Measurements from ENCODE around the gene DOP1B.
"Not testable (repeated sequence)": the region's sequence is repeated elsewhere in the genome, so short reads cannot be mapped to it uniquely, and the experiment has no call there.

Gene DOP1B

GRCh38 chr21:36126208-36126565 lies 30.4 kb upstream of the DOP1B start:
- no peaks in the 10 kb centered on the region for H3K27me3 ChIP-seq (replicated peaks; ENCODE audit: control insufficient read depth, insufficient read depth, low read length)
- H3K4me3 ChIP-seq (replicated peaks; ENCODE audit: low read depth, low read length): no peak overlapping the region
- DNase-seq (ENCODE audit: extremely low read depth, insufficient read length): no peak
- H3K36me3 ChIP-seq (ENCODE audit: control insufficient read depth, insufficient read depth, low read length): no peaks in the 10 kb centered on the region
- no peak for TF ChIP-seq CTCF (IDR thresholded peaks at IDR 0.05; ENCODE audit: insufficient read depth, low read length, poor library complexity, severe bottlenecking)

DNA sequence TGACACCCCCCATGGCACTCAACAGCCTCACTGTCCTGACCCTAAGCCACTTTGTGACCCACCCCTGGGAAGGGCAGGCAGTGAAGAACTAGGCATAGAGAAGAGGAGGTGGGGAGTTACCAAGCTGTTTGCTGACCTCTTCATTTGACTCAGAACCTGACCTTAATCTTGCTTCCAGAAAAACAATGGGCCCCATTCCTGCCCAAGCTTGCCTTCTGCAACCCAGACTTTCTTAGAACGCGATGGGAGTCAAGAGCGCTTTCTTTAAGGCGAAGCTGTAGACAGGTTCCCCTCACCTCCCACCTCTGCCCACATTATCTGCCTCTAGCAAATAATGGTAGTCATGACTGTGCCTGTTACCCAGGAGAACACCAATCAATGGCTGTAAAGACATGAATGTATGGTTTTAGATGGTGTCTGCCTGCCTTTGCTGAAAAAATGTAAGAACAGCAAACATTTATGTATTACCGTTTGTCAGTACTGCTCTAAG lies 30.0 kb upstream of the DOP1B start:
- no peaks in the 10 kb centered on the region for H3K27me3 ChIP-seq (replicated peaks; ENCODE audit: control insufficient read depth, insufficient read depth, low read length)
- TF ChIP-seq CTCF (IDR thresholded peaks at IDR 0.05; ENCODE audit: insufficient read depth, low read length, poor library complexity, severe bottlenecking): no peak
- no peaks in the 10 kb centered on the region for H3K36me3 ChIP-seq (ENCODE audit: control insufficient read depth, insufficient read depth, low read length)
- DNase-seq (ENCODE audit: extremely low read depth, insufficient read length): no peak
- H3K4me3 ChIP-seq (replicated peaks; ENCODE audit: low read depth, low read length): no peak overlapping the region

GRCh38 chr21:36127250-36127904 lies 29.2 kb upstream of the DOP1B start:
- no peak for TF ChIP-seq CTCF (IDR thresholded peaks at IDR 0.05; ENCODE audit: insufficient read depth, low read length, poor library complexity, severe bottlenecking)
- Histone ChIP-seq H3K27me3 (replicated peaks; ENCODE audit: control insufficient read depth, insufficient read depth, low read length) (no peaks in the 10 kb centered on the region), H3K36me3 (ENCODE audit: control insufficient read depth, insufficient read depth, low read length) (no peaks in the 10 kb centered on the region), H3K4me3 (replicated peaks; ENCODE audit: low read depth, low read length) (no peak overlapping the region)
- no peak for DNase-seq (ENCODE audit: extremely low read depth, insufficient read length)

- H3K4me3 ChIP-seq (replicated peaks; ENCODE audit: low read depth, low read length): no peak overlapping the region
- no peaks in the 10 kb centered on the region for H3K27me3 ChIP-seq (replicated peaks; ENCODE audit: control insufficient read depth, insufficient read depth, low read length)
- no peak for TF ChIP-seq CTCF (IDR thresholded peaks at IDR 0.05; ENCODE audit: insufficient read depth, low read length, poor library complexity, severe bottlenecking)
- DNase-seq (ENCODE audit: extremely low read depth, insufficient read length): no peak
- H3K36me3 ChIP-seq (ENCODE audit: control insufficient read depth, insufficient read depth, low read length): no peaks in the 10 kb centered on the region
Measured at GRCh38 chr21:36127977-36128376, 28.6 kb upstream of the DOP1B start.

DNA sequence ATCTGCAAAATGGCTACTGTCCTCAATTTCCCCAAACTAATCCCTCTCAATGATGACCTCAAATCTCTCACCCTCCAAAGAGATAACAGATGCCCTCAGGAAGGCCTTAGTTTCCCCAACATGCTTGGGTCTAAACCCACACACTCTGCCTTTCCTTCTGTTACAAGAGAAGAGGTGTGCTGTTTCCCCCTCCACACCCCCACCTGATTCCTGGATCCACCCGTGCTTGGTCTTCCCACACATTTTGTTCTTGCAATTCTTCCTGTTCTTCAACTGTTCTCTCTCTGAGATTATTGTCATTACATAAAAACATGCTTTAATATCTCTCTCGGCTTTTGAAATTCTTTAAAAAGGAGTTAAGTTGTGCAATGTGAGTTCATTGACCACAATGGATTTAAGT lies 27.4 kb upstream of the DOP1B start:
- Histone ChIP-seq H3K4me3 (replicated peaks; ENCODE audit: low read depth, low read length) (no peak overlapping the region), H3K36me3 (ENCODE audit: control insufficient read depth, insufficient read depth, low read length) (no peaks in the 10 kb centered on the region), H3K27me3 (replicated peaks; ENCODE audit: control insufficient read depth, insufficient read depth, low read length) (peaks cover 1% of the 10 kb centered on the region; the same call in 1 of the 2 replicates)
- DNase-seq (ENCODE audit: extremely low read depth, insufficient read length): no peak
- no peak for TF ChIP-seq CTCF (IDR thresholded peaks at IDR 0.05; ENCODE audit: insufficient read depth, low read length, poor library complexity, severe bottlenecking)

DNA sequence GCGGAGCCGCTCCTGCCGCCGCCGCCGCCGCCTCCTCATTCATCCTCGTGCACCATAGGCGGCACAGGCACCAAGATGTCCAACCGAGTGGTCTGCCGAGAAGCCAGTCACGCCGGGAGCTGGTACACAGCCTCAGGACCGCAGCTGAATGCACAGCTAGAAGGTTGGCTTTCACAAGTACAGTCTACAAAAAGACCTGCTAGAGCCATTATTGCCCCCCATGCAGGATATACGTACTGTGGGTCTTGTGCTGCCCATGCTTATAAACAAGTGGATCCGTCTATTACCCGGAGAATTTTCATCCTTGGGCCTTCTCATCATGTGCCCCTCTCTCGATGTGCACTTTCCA lies 26.2 kb upstream of the DOP1B start:
- not testable (repeated sequence) for DNase-seq (ENCODE audit: extremely low read depth, insufficient read length); H3K4me3 ChIP-seq (replicated peaks; ENCODE audit: low read depth, low read length); H3K36me3 ChIP-seq (ENCODE audit: control insufficient read depth, insufficient read depth, low read length); H3K27me3 ChIP-seq (replicated peaks; ENCODE audit: control insufficient read depth, insufficient read depth, low read length)

- not testable (repeated sequence) for DNase-seq (ENCODE audit: extremely low read depth, insufficient read length); H3K36me3 ChIP-seq (ENCODE audit: control insufficient read depth, insufficient read depth, low read length); H3K4me3 ChIP-seq (replicated peaks; ENCODE audit: low read depth, low read length); H3K27me3 ChIP-seq (replicated peaks; ENCODE audit: control insufficient read depth, insufficient read depth, low read length)
Measured at GRCh38 chr21:36130839-36131238, 25.8 kb upstream of the DOP1B start.
